HG03095 (cell line): ENCODE measurements around the gene MYH7B.

Experiments used
- ATAC-seq: cut with Tn5 transposase; IDR thresholded peaks from one replicate; pipeline ENCODE4 v1.9.1; 2021; ENCODE audit warnings: moderate library complexity; ENCODE audit not compliant: unreplicated experiment

MYH7B gene

DNA sequence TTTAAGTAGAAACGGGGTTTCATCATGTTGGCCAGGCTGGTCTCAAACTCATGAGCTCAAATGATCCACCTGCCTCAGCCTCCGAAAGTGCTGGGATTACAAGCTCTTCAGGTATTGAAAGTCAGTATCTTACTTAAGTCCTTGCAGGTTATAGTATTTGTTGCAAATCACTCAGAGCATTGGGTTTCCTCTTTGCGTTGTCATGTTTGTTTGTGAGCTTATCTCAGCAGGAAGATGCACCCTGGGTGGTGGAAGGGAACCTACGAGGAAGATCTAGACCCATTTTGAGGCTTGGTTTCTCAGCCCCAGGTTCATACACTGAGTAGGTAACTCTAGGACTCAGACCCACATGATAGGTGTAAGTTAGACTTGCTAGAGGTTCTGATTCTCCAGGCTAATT is 18.6 kb downstream of the MYH7B start:
- no peak for ATAC-seq

DNA sequence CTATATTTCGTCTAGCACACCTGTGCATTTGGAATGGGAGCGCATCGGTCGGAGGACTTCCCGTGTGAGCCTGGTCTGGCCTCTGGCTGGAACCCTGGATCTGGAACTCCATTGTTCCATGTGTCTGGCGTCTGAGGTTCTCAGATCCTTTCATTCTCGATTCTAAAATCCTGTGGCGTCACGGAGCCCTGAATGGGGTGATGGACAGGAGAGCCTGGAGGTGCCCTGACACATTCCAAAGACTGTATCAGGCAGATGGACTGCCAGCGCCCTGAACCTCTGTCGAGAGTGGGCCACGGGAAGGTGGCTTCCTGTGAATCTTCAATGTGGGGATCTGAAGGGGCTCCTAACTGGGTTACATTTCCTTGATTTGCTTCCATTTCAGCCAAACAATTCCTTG is 20.6 kb downstream of the MYH7B start:
- no peak for ATAC-seq

DNA sequence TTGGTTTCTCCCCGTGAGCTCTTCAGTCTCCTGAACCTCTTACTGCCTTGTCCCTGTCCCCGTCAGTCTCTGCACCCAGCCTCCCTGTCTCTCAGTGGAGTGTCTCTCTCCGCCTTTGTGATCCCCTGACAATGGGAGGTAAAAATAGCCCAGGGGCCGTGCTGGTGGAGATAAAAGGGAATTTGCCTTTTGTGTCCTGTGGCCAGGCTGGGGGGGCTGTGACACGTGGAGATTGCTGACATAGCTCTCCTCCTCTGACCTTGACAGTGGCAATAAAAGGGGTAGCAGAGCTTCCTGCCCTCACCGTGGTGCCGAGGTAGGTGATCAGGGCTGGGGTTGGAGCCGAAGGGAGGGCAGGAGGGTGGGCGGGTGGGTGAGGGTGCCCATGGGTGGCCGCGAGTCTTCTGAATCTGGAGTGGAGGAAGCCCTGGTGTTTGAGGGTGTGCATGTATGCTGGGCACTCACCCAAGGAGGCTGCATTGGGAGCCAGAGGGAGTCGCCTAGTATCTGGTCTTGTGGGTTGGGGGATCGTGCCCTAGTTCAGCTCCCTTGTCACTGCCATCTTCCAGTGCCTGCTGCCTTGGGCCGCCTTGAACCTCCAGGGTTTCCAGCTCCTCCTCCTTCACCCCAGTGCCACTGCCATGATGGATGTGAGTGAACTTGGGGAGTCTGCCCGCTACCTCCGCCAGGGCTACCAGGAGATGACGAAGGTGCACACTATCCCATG is 21.9 kb downstream of the MYH7B start:
- ATAC-seq = no peak

DNA sequence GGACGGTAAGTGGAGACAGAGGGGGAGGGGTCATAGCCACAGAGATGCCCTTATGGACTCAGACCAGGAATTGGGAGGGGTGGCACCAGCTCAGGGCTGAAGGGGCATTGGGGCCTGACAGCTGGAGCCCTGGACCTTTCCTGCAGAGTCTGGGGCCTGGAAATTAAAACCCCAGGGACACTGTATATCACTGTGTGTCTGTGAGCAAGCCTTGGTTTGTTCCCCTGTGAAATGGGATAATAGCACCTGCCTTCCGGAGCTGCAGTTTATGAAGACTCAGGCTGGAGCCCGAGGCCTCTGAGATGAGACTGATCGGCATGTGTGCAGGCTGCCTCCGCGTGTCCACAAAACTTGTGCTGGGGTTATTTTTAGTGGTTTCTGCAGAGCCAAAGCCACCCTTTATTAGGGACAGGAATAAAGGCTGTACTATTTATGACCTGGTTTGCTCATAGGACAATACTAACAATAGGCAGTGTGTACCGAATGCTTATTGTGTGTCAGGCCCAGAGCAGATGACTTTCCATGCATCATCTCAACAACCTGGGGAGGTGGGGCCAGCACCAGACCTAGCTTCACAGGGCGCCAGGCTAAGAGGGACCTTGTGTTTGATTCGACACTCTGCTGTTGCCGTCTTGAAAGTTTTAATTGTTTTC is 22.6 kb downstream of the MYH7B start:
- ATAC-seq = no peak

DNA sequence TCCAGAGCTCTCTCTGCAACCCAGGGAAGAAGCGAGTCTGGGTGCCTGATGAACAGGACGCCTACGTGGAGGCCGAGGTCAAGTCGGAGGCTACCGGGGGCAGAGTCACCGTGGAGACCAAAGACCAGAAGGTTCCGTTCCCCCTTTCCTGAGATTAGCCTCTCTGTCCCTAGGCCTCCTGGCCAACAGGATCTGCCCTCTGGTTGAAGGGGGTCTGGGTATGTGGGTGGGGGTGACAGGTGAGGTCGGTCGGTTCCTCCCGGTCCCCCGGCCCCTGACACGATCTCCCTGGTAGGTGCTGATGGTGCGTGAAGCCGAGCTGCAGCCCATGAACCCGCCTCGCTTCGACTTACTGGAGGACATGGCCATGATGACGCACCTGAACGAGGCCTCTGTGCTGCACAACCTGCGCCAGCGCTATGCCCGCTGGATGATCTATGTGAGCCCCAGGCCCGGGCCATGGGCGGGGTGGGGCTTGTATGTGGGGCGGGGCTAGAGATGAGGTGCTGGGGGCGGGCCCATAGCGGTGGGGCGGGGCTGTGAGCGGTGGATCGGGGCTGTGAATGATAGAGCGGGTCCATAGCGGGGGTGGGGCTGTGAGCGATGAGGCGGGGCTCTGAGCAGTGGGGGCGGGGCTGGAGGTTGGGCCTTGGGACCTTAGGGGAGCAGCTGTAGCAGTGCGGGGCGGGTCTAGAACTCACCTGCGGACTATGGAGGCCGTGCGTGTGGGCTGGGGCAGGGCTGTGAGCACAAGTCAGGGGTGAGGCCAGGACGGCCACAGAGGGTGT is 23.9 kb downstream of the MYH7B start:
- no peak for ATAC-seq

DNA sequence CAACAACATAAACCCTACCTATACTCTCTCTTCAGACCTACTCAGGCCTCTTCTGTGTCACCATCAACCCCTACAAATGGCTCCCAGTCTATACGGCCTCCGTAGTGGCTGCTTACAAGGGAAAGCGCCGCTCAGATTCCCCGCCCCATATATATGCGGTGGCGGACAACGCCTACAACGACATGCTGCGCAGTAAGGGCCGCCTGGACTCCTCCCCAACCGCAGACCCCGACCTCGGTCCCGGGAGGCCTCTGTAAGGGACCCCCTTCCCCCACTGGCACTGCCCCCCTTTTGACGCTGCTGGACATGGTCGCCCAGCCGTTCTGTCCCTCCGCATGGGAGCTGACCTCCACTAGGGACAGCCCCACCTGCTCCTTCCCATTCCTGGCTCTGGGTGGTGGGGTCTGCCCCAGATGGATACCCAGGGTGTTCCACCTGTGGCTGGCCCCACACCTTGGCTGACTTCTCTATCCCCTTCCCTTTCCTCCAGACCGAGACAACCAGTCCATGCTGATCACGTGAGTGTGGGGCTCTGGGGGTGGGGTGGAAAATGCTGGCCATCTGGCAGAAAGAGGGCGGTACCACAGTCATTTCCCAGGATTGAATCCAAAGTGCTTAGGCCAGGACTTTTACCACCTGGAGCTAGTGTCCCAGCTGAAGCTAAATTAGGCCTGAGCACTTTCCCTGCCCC is 25.0 kb downstream of the MYH7B start:
- no peak for ATAC-seq

DNA sequence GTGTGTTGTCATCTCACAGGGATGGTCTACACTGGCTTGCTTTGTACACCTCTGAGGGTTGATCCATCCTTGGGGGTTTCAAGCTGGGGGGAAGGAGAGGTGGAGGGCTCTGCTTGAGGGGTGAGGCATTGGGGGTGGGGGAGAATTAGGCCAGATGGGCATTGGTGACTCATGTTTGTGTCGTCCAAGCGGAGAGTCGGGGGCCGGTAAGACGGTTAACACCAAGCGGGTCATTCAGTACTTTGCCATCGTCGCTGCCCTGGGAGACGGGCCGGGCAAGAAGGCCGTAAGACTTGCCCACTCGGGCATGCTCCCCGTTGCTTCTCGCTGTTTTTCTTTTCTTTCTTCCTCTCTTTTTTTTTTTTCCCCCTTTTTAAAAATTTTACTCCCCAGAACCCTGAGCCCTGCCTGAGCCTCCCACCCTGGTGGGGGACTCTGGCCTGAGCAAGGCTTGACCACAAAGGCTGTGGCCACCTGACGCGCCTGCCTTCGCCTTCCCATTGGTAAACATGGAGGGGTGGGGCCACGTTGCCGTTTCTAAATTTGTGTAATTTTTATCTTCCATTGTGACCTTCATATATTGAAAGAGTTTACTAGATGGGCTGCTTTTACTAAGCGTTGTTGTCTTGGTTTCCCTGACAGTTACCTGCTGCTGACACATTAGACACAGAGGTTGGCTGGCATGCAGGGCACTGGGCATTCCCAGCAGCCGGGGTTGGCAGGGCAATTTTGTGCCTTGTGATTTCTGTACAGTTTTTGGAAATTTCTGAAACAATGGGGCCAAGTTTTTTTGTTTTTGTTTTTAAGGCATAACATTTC is 26.8 kb downstream of the MYH7B start:
- no peak for ATAC-seq

DNA sequence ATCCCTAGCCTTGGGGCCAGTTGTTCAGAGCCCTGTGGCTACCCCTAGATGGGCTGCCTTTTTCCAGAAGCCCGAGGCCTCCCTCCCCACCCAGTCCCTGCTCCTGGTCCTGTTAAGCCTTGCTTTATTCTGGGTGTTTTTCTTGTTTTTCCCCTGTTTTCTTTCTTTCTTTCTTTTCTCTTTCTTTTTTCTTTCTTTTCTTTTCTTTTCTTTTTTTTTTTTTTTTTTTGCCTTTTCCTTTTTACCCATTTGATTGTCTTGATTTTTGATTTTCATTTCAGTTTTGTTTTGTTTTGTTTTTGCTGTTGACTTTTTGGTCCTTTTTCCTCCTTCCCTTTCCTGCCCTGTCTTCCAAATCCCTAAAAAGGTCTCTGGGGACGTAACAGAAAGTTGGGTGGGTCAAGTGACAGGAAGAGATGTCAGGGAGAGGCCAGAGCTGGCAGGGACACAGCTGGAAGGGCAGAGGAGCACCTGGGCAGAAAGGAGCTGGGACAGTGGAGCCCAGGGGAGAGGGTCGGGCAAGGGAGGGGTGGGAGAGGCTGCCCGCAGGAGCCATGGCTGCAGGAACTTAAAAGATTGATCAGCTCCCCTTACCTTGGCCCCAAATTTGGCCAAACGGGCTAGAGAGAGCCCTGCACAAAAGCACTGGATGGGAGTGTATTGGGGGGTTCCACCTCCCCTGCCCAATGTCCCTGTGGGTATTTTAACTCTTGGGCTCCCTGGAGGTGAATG is 27.6 kb downstream of the MYH7B start:
- ATAC-seq = no peak

DNA sequence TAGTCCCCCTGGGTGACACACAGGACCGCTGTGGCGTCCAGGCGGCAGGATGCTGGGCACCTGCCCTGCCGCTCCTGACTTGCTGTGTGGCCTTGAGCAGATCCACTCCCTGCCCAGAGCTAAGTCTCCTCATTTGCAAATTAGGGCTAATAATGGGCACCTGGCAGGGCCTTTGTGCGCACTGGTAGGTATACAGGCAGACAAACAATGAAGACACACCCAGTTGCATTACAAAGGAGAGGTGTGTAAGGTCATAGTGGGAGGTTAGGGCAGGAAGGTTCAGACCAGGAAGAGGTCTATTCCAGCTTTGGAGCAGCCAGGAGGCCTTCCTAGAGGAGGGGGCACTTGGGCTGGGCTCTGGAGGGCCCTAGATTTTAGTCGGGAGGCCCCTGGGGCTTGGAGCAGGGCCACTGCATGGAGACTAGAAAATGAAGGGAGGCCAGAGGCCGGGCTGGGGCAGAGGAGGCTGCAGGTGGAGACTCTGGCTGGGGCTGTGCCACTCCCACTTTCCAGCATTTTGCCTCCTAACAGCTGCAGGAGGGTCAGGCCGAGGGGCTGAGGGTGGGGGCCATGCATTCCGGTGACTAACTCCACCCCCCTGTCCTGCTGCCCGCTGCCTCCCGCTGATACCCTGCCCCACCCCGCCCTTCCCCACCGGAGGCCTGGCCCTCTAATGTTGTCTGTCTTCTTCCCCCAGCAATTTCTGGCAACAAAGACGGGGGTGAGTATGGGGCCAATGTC is 28.5 kb downstream of the MYH7B start:
- no peak for ATAC-seq

DNA sequence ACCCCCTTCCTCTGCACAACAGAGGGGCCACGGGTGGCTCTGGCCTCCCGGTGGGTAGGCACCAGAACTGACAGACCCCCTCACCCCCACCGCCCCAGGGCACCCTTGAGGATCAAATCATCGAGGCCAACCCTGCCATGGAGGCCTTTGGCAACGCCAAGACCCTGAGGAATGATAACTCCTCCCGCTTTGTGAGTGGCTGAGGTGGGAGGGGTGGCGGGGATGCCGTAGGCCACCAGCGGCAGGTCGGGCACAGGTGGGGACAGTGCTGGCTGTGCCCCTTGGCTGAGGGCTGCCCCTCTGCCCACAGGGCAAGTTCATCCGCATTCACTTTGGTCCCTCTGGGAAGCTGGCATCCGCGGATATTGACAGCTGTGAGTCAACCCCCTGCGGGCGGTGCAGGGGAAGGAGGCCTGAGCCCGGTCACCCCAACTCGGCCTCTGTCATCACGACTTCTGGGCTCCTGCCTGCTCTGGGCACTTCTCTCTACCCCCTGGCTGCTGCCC is 29.1 kb downstream of the MYH7B start:
- ATAC-seq = no peak

DNA sequence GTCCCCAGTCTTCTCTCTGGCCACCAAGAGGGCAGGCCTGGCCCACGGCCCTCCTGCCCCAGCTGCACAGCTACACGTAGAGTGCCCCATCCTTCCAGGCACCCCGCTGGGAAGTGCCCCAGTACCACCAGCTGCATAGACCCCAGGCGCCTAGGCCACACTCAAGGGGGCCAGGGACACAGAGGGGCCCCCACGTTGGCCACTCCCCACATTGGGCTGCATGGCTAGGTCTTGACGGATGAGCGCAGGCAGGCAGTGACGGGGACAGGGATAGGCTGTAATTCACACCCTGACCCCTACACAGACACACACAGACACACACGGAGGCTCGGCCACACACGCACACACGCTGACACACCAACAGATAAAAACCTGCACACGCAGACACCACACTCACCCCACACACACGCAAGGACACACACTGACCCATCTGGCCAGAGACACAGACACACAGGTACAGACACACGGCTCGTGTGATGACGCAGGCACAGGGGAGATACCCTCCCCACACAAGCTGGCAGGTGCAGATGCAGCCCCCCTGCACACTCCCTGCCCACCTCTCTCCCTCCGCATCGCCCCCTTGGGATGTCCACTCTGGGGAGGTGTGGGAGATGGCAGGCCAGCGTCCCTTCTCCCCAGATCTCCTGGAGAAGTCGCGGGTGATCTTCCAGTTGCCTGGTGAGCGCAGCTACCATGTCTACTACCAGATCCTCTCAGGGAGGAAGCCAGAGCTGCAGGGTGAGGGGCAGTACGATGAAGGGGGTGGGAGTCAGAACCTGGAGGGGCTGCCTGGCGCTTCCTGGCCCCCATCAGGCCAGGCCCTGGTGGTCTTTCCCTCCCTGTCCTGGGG is 30.0 kb downstream of the MYH7B start:
- no peak for ATAC-seq

DNA sequence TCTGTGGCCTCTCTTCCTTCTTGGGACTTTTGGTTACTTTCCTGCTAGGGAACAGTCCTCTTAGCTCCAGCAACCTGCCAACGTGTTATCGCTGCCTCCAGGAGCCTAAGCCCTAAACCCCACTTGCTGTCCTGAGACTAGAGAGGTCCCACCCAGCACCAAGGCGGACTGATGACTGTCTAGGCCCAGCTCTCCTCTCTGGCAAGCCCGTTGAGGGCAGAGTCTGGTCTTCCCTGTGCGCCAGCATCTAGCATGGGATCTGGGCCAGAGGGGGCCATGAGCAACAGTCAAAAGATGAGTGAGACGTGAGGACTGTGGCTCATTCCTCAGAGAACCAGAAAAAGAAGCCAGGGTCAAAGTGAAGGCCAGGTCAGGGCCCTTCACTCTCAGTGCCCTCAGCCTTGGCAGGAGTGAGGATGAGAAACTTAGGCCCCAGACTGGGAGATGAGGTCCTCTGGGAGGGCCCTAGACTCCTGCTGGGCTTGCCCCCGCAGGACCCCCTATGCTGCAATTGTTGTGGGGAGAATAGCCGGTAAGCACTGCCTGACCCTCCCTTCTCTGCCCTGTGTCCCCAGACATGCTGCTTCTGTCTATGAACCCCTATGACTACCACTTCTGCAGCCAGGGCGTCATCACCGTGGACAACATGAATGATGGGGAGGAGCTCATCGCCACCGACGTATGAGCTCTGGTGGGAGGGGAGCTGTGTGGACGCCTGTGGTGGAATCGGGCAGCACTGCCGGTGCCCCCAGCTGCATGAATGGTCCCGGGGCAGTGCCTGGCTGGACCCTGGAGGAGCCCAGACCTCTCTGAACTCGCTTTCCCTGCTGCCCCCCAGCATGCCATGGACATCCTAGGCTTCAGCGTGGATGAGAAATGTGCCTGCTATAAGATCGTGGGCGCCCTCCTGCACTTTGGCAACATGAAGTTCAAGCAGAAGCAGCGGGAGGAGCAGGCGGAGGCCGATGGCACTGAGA is 30.9 kb downstream of the MYH7B start:
- ATAC-seq = no peak

DNA sequence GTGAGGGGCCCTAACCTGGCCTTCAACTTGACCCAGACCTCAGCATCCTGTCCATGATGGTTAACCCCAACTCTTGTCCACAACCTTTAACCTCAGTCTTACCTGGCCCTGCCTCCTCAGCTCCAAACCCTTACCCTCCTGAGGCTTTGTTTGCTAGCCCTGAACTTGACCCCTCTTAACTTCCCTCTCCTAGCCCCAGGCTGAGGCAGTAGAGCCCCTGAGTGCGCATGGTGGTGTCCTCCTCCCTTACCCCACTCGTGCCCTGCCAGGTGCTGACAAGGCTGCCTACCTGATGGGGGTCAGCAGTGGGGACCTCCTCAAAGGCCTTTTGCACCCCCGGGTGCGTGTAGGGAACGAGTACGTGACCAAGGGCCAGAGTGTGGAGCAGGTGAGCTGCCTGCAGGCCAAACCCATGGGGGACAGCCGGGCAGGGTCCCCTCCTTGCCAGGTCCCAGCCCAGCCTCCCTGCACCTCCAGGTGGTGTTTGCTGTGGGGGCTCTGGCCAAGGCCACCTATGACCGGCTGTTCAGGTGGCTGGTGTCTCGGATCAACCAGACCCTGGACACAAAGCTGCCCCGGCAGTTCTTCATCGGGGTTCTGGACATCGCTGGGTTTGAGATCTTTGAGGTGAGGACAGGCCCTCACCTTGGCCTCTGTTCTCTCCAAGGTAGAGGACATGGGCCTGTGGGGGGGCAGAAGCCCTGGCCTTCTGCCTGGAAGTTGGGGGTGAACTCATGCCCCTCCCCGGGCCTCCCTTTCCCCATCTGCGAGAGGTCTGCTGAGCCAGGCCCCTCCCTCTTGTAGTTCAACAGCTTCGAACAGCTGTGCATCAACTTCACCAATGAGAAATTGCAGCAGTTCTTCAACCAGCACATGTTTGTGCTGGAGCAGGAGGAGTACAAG is 31.9 kb downstream of the MYH7B start:
- ATAC-seq = no peak

DNA sequence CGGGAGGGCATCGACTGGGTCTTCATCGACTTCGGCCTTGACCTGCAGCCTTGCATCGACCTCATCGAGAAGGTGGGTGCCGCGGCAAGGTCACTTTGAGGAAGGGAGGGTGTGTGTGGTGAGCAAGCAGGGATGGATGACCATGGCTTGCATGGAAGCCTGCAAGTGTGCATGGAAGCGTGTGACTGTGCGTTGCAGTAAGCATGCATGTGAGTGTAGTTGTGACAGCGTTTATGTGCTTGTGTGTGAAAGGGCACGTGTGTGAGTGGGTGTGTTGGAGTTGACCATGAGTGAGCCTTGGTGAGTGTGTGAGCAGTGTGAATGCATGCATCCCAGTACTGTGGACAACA is 32.5 kb downstream of the MYH7B start:
- no peak for ATAC-seq

DNA sequence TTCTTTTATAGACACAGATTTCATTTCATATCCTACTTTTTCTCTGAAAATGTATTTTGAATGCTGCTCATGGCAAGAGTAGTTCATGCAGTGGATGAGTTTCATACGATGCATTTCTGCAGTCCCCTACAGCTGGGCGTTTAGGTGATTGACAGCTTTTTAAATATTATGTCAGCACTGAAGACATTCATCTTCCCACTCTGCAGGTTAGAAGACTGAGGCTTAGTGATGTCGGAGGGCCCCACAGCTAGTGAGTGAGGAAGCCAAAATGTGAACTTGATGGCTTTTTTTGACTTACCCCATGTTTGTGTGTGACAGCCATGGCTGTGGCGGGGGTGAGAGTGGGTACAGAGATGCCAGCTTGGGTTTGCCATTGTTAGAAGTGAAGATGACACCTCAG is 33.5 kb downstream of the MYH7B start:
- no peak for ATAC-seq

DNA sequence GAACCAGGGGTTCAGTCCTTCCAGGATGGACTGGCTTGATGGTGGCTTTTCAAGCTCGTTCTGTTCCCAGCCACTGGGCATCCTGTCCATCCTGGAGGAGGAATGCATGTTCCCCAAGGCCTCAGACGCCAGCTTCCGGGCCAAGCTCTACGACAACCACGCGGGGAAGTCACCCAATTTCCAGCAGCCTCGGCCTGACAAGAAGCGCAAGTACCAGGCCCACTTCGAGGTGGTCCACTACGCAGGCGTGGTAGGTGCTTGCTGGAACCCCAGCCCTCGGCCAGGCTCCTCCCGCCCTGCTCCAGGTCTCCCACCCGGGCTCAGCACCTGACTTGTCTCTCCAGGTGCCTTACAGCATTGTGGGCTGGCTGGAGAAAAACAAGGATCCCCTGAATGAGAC is 34.0 kb downstream of the MYH7B start:
- no peak for ATAC-seq
